Endothelial cell of umbilical vein (primary cell): ENCODE measurements around the gene PFDN1. TPM values are rescaled to one million over a fixed set of nuclear protein-coding genes. Genes with fewer than 3 reads are reported as not detected.

ENCODE experiments used
- BruUV-seq: library from RNA; stranded (reverse); fragments of 400-500 nt; replicated peaks from 2 replicates; lab custom pipeline; 2021; lab: Mats Ljungman, UMichigan
- CTCF ChIA-PET: fragments of 300-600, 350-600 bp; sonication (Branson Sonifier 250); formaldehyde crosslinking; loops from one replicate; lab custom pipeline; 2021; ENCODE audit warnings: antibody characterized with exemption, inconsistent platforms; lab: Charles Lee
- POLR2A ChIA-PET: fragments of 300-600, 350-600 bp; sonication (Branson Sonifier 250); formaldehyde crosslinking; loops from one replicate; lab custom pipeline; 2021; ENCODE audit warnings: antibody characterized with exemption, inconsistent platforms; lab: Charles Lee
- DNase-seq: peaks from one replicate; pipeline ENCODE4 v3.0.0-alpha.2; 2011; ENCODE audit warnings: low read depth, low spot score
- FAIRE-seq: peaks from 2 replicates; lab custom pipeline; 2011; peaks lifted over from hg19 to GRCh38; lab: Jason Lieb, UNC
- H2AFZ ChIP-seq: 2 replicates; pipeline ENCODE4 v1.6.0; 2012; ENCODE audit warnings: low read depth, low read length, control low read depth, inconsistent platforms
- H3K27ac ChIP-seq: 2 replicates; pipeline ENCODE4 v1.5.1; 2011; ENCODE audit warnings: low read depth, mild to moderate bottlenecking, control low read depth, low read length, moderate library complexity; ENCODE audit not compliant: insufficient read depth
- H3K27me3 ChIP-seq, 2 experiments: 2 replicates each; pipeline versions ENCODE4 v1.6.0 to v1.6.1; 2011; ENCODE audit warnings: low read length in 2 of 2, mixed read lengths in 1 of 2; ENCODE audit not compliant: control insufficient read depth in 2 of 2, insufficient read depth in 2 of 2
- H3K36me3 ChIP-seq, 2 experiments: 2 replicates in 1 of 2; 3 replicates in 1 of 2; pipeline ENCODE4 v1.5.1; 2011; ENCODE audit warnings: low read length in 2 of 2, mild to moderate bottlenecking in 1 of 2, moderate library complexity in 1 of 2; ENCODE audit not compliant: control insufficient read depth in 2 of 2, insufficient read depth in 2 of 2; ENCODE audit errors: extremely low read depth in 1 of 2
- H3K4me1 ChIP-seq: 3 replicates; pipeline ENCODE4 v1.5.1; 2011; ENCODE audit warnings: mild to moderate bottlenecking, low read length; ENCODE audit not compliant: control insufficient read depth, insufficient read depth; ENCODE audit errors: extremely low read depth
- H3K4me2 ChIP-seq: 2 replicates; pipeline ENCODE4 v1.6.1; 2011; ENCODE audit warnings: low read length, control low read depth, mixed read lengths; ENCODE audit not compliant: insufficient read depth
- H3K4me3 ChIP-seq, 3 experiments: fragments of 200-600 bp in 1 of 3; sonication (generic), shearing (Covaris generic) in 1 of 3; replicated peaks in 1 of 3; 2 replicates each; pipeline ENCODE4 v1.5.1; 2011 to 2016; ENCODE audit warnings: control low read depth in 3 of 3, low read length in 3 of 3, mild to moderate bottlenecking in 2 of 3, inconsistent platforms in 1 of 3, low read depth in 1 of 3, moderate library complexity in 1 of 3; ENCODE audit not compliant: insufficient read depth in 1 of 3
- H3K79me2 ChIP-seq: 2 replicates; pipeline ENCODE4 v1.6.0; 2012; ENCODE audit warnings: low read length, inconsistent platforms; ENCODE audit not compliant: control insufficient read depth, insufficient read depth
- H3K9ac ChIP-seq: replicated peaks from 2 replicates; pipeline ENCODE3; 2011; ENCODE audit warnings: low read length, control low read depth; ENCODE audit not compliant: insufficient read depth; ENCODE audit errors: extremely low read depth
- H3K9me1 ChIP-seq: replicated peaks from 3 replicates; pipeline ENCODE4 v1.6.0; 2011; ENCODE audit warnings: mild to moderate bottlenecking, low read length; ENCODE audit not compliant: control insufficient read depth, insufficient read depth; ENCODE audit errors: extremely low read depth
- H3K9me3 ChIP-seq: replicated peaks from 2 replicates; pipeline ENCODE4 v1.5.1; 2012; ENCODE audit warnings: low read length, inconsistent platforms; ENCODE audit not compliant: control insufficient read depth, insufficient read depth
- H4K20me1 ChIP-seq: replicated peaks from 2 replicates; pipeline ENCODE3; 2011; ENCODE audit warnings: mild to moderate bottlenecking, low read length; ENCODE audit not compliant: control insufficient read depth, insufficient read depth; ENCODE audit errors: extremely low read depth
- EZH2 ChIP-seq: IDR thresholded peaks from 2 replicates; pipeline ENCODE4 v1.6.1; 2012; ENCODE audit warnings: borderline replicate concordance, low read depth, mild to moderate bottlenecking, moderate library complexity, low read length, inconsistent platforms; ENCODE audit not compliant: severe bottlenecking
- FOS ChIP-seq: IDR thresholded peaks from 2 replicates; pipeline ENCODE4 v1.6.1; 2011; ENCODE audit warnings: mild to moderate bottlenecking, low read length, moderate library complexity, borderline replicate concordance; ENCODE audit not compliant: insufficient read depth
- GATA2 ChIP-seq: IDR thresholded peaks from 2 replicates; pipeline ENCODE4 v1.7.0; 2011; ENCODE audit warnings: low read depth, mild to moderate bottlenecking, moderate library complexity, mixed read lengths, low read length; ENCODE audit not compliant: insufficient read length, insufficient read depth
- JUN ChIP-seq: IDR thresholded peaks from 2 replicates; pipeline ENCODE4 v1.6.1; 2011; ENCODE audit warnings: borderline replicate concordance, low read depth; ENCODE audit not compliant: insufficient read length, insufficient read depth
- MYC ChIP-seq: IDR thresholded peaks from one replicate; pipeline ENCODE4 v1.6.1; 2011; ENCODE audit warnings: mild to moderate bottlenecking, low read depth, low read length
- POLR2A ChIP-seq: IDR thresholded peaks from 2 replicates; pipeline ENCODE4 v1.6.1; 2012; ENCODE audit warnings: low read depth, mild to moderate bottlenecking, control low read depth, low read length
- POLR2AphosphoS5 ChIP-seq: IDR thresholded peaks from 2 replicates; pipeline ENCODE4 v1.6.1; 2012; ENCODE audit warnings: low read depth, mild to moderate bottlenecking, control low read depth, low read length, moderate library complexity; ENCODE audit not compliant: insufficient read depth
- dilution Hi-C: fragments of 300-500 bp; cut with MboI; formaldehyde crosslinking; loops from one replicate; pipeline ENCODE4 v1.15.0; 2019; ENCODE audit warnings: low sequenced_read_pairs; ENCODE audit not compliant: extremely low pct_ligation_motif_present
- intact Hi-C: fragments of 100-400 bp; cut with micrococcal nuclease; formaldehyde crosslinking; loops from one replicate; pipeline ENCODE4 v1.10.0; 2022
- polyA plus RNA-seq, 4 experiments: library from polyadenylated mRNA; depleted of rRNA in 3 of 4; stranded (reverse) in 3 of 4; unstranded in 1 of 4; fragments of >200 nt; gene quantifications; 2 replicates each; pipeline versions ENCODE4 v1.2.1 to v1.2.3, GENCODE V29; 2011 to 2012; ENCODE audit warnings: missing spikeins in 1 of 4
- total RNA-seq: library from RNA; stranded (reverse); gene quantifications from 2 replicates; pipeline ENCODE4 v1.2.3, GENCODE V29; 2021
- TF ChIP-seq, protein P1 (sequence below), 2 donors: IDR thresholded peaks; 1 replicate in 1 of 2; 2 replicates in 1 of 2; pipeline ENCODE4 v1.5.1; 2011; ENCODE audit warnings: low read length in 2 of 2, mild to moderate bottlenecking in 2 of 2, moderate library complexity in 2 of 2, control low read depth in 1 of 2, inconsistent platforms in 1 of 2, low read depth in 1 of 2; ENCODE audit not compliant: insufficient read depth in 1 of 2; ENCODE audit errors: extremely low read depth in 1 of 2
- TF ChIP-seq, protein P2 (sequence below): IDR thresholded peaks from 2 replicates; pipeline ENCODE4 v1.6.1; 2011; ENCODE audit not compliant: insufficient read depth, insufficient read length

Gene PFDN1
- total and polyA plus RNA-seq, 2 donors (not counting 3 experiments of a cell fraction or from before 2014, with no cell fraction given): 107 to 158 TPM

DNA sequence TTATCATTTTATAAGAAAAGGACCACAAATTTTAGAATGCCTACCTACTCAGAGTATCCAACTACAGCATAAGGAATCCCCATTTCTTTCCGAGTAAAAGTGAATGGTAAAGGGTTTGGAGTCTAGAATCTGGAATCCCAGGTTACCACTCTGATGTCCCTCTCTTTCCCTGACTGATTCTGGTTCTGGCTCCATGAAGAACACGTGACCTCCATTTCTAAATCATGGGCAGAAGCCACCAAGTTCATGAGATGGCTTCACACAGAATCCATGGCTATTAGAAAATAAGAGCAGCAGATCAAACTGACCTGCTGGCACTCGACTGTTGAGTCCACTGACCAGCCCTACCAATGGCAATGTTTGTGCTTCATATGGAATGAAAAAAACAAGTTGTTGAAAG, 40.7 kb downstream of the PFDN1 start:
- peaks cover 36% of the 10 kb centered on the region for H3K4me1 ChIP-seq
- H3K4me2 ChIP-seq: peak overlapping the region; percentile 80
- no TSS peak for BruUV-seq
- H2AFZ ChIP-seq: no peak overlapping the region
- H3K36me3 ChIP-seq: peaks cover 0 to 8% of the 10 kb centered on the region in 2 experiments
- H3K4me3 ChIP-seq: no peak overlapping the region
- no peaks in the 10 kb centered on the region for H3K9me1 ChIP-seq
- POLR2A ChIA-PET: interaction anchor here (1.0 to 2.4 kb wide), 4 partner anchors 10 to 84 kb away, joined by 3 to 18 read pairs (median 6); partner anchors contain the start of gene HBEGF
- no peaks in the 10 kb centered on the region for H4K20me1 ChIP-seq
- H3K79me2 ChIP-seq: peaks cover 54% of the 10 kb centered on the region
- H3K9ac ChIP-seq: no peak overlapping the region
- dilution Hi-C loops: no loop called here
- no peak for DNase-seq
- no peaks in the 10 kb centered on the region for H3K9me3 ChIP-seq
- CTCF ChIA-PET: interaction anchor here (0.6 to 6.1 kb wide), 18 partner anchors 10 to 475 kb away, joined by 3 to 64 read pairs (median 7); partner anchors contain the start of gene HBEGF
- FAIRE-seq: no peak
- peak overlapping the region; percentile 84 for H3K27ac ChIP-seq
- intact Hi-C loops: no loop called here
- TF ChIP-seq FOS (no peak), POLR2AphosphoS5 (no peak), EZH2 (no peak), MYC (no peak), POLR2A (no peak), JUN (no peak), GATA2 (no peak)
- TF ChIP-seq, protein P1, sequence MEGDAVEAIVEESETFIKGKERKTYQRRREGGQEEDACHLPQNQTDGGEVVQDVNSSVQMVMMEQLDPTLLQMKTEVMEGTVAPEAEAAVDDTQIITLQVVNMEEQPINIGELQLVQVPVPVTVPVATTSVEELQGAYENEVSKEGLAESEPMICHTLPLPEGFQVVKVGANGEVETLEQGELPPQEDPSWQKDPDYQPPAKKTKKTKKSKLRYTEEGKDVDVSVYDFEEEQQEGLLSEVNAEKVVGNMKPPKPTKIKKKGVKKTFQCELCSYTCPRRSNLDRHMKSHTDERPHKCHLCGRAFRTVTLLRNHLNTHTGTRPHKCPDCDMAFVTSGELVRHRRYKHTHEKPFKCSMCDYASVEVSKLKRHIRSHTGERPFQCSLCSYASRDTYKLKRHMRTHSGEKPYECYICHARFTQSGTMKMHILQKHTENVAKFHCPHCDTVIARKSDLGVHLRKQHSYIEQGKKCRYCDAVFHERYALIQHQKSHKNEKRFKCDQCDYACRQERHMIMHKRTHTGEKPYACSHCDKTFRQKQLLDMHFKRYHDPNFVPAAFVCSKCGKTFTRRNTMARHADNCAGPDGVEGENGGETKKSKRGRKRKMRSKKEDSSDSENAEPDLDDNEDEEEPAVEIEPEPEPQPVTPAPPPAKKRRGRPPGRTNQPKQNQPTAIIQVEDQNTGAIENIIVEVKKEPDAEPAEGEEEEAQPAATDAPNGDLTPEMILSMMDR (IDR thresholded peaks at IDR 0.05; ENCODE audit: extremely low read depth in 1 of 2, insufficient read depth in 1 of 2, low read depth in 1 of 2, low read length in 2 of 2): no peak
- TF ChIP-seq, protein P2, sequence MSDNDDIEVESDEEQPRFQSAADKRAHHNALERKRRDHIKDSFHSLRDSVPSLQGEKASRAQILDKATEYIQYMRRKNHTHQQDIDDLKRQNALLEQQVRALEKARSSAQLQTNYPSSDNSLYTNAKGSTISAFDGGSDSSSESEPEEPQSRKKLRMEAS: no peak
- H3K27me3 ChIP-seq: no peaks in the 10 kb centered on the region
